Smooth muscle cell (in vitro differentiated cells): ENCODE results near the gene ACSF3. TPM values are rescaled to one million over a fixed set of nuclear protein-coding genes. Genes with fewer than 3 reads are reported as not detected.

ENCODE experiments used
- DNase-seq: peaks from one replicate; lab custom pipeline; 2025; ENCODE audit not compliant: unreplicated experiment; lab: John Stamatoyannopoulos, UW
- H2AFZ ChIP-seq: fragments of 200-600 bp; sonication (generic); 2 replicates; pipeline ENCODE4 v1.6.0; 2016; ENCODE audit warnings: antibody characterized with exemption, low read depth, mild to moderate bottlenecking
- H3F3A ChIP-seq: fragments of 200-600 bp; sonication (generic); 2 replicates; pipeline ENCODE4 v1.6.0; 2017; ENCODE audit warnings: antibody characterized with exemption, low read depth
- H3K27ac ChIP-seq: fragments of 200-600 bp; sonication (generic); 2 replicates; pipeline ENCODE4 v1.5.1; 2016; ENCODE audit warnings: low read depth, mild to moderate bottlenecking
- H3K27me3 ChIP-seq: fragments of 200-600 bp; sonication (generic); 2 replicates; pipeline ENCODE4 v1.6.1; 2016; ENCODE audit warnings: low read depth, mild to moderate bottlenecking
- H3K36me3 ChIP-seq: fragments of 200-600 bp; sonication (generic); 2 replicates; pipeline ENCODE4 v1.5.1; 2016; ENCODE audit warnings: low read depth
- H3K4me1 ChIP-seq: fragments of 200-600 bp; sonication (generic); 2 replicates; pipeline ENCODE4 v1.5.1; 2016; ENCODE audit warnings: low read depth
- H3K4me2 ChIP-seq: fragments of 200-600 bp; sonication (generic); 2 replicates; pipeline ENCODE4 v1.6.0; 2016; ENCODE audit warnings: mild to moderate bottlenecking
- H3K4me3 ChIP-seq: fragments of 200-600 bp; sonication (generic); 2 replicates; pipeline ENCODE4 v1.5.1; 2016; ENCODE audit warnings: mild to moderate bottlenecking
- H3K79me2 ChIP-seq: fragments of 200-600 bp; sonication (generic); 2 replicates; pipeline ENCODE4 v1.6.0; 2016; ENCODE audit warnings: low read depth, mild to moderate bottlenecking
- H3K9ac ChIP-seq: fragments of 200-600 bp; sonication (generic); 2 replicates; pipeline ENCODE4 v1.6.0; 2016; ENCODE audit warnings: low read depth
- H3K9me3 ChIP-seq: fragments of 200-600 bp; sonication (generic); replicated peaks from 2 replicates; pipeline ENCODE4 v1.5.1; 2016; ENCODE audit warnings: low read depth
- H4K20me1 ChIP-seq: fragments of 200-600 bp; sonication (generic); 2 replicates; pipeline ENCODE4 v1.6.0; 2016; ENCODE audit warnings: low read depth
- WGBS: methylation state at CpG from one replicate; pipeline ENCODE4 v1.1.7; 2016; ENCODE audit warnings: low lambda C conversion rate; 5-methylcytosine and 5-hydroxymethylcytosine counted together
- polyA plus RNA-seq: library from polyadenylated mRNA; unstranded; fragments of >200 nt; fragmentation: Nextera tagmentation; extraction: Ambion mirVana; gene quantifications from 2 replicates; pipeline ENCODE4 v1.2.1, GENCODE V29; 2016
- total RNA-seq: library from RNA; depleted of rRNA; stranded (reverse); fragments of >200 nt; gene quantifications from 2 replicates; pipeline ENCODE4 v1.2.3, GENCODE V29; 2014
- TF ChIP-seq, protein P1 (sequence below): fragments of 200-600 bp; sonication (generic); IDR thresholded peaks from 2 replicates; pipeline ENCODE4 v1.5.1; 2017; ENCODE audit warnings: borderline replicate concordance, mild to moderate bottlenecking, antibody characterized with exemption; ENCODE audit not compliant: insufficient read depth, poor library complexity, severe bottlenecking

The ACSF3 gene
- total and polyA plus RNA-seq, 2 experiments from 2014 or later = 13.6 to 15.1 TPM

DNA sequence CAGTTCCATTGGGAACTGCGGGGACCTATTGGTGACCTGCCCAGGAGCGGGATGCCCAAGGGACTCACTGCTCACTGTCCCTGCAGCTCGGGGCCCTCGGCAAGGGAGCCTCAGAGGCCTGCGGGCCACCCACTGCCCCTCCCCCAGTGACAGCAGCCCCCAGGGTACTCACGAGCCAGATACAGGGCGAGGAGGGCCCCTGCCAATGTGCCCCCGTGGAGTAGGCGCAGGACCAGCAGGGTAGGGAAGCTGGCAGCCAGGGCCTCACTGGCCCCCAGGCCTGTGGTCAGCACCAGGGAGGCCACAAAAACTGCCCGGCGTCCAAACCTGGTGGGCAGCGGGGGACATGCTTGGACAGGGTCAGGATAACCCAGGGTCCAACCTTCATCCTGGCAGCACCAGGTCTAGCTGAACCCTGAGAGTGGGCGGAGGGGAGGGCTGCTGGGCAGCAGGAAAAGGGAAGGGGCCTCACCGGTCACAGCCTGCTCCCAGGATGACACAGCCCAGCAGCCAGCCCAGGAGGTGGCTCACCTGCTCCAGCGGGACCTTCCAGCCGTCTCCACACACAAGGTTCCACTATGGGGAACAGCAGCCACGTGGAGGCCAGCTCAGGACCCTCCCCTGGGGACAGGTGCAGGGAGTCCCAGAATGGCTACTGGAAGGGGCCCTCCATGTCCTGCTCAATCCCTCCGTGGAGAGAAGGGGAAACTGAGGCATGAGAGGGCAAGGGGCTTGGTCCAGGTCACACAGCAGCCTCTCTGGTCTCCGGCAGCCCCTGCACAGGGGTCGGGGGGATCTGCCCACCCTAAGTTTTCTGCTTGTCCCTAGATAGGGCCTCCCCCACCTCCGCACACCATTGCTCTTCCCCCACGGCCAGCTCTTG lies 105.8 kb downstream of the ACSF3 start:
- Histone ChIP-seq H3K9ac (no peak overlapping the region), H2AFZ (no peak overlapping the region), H3K4me3 (no peak overlapping the region), H3K9me3 (no peaks in the 10 kb centered on the region), H3K27ac (no peak overlapping the region), H3K27me3 (peaks cover 59% of the 10 kb centered on the region), H4K20me1 (no peaks in the 10 kb centered on the region), H3F3A (no peaks in the 10 kb centered on the region), H3K79me2 (no peaks in the 10 kb centered on the region), H3K4me1 (no peaks in the 10 kb centered on the region), H3K4me2 (no peak overlapping the region), H3K36me3 (no peaks in the 10 kb centered on the region)
- 85% methylated on average over 22 of the region's 22 CpGs for WGBS
- TF ChIP-seq, protein P1, sequence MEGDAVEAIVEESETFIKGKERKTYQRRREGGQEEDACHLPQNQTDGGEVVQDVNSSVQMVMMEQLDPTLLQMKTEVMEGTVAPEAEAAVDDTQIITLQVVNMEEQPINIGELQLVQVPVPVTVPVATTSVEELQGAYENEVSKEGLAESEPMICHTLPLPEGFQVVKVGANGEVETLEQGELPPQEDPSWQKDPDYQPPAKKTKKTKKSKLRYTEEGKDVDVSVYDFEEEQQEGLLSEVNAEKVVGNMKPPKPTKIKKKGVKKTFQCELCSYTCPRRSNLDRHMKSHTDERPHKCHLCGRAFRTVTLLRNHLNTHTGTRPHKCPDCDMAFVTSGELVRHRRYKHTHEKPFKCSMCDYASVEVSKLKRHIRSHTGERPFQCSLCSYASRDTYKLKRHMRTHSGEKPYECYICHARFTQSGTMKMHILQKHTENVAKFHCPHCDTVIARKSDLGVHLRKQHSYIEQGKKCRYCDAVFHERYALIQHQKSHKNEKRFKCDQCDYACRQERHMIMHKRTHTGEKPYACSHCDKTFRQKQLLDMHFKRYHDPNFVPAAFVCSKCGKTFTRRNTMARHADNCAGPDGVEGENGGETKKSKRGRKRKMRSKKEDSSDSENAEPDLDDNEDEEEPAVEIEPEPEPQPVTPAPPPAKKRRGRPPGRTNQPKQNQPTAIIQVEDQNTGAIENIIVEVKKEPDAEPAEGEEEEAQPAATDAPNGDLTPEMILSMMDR = no peak
- no peak for DNase-seq

DNA sequence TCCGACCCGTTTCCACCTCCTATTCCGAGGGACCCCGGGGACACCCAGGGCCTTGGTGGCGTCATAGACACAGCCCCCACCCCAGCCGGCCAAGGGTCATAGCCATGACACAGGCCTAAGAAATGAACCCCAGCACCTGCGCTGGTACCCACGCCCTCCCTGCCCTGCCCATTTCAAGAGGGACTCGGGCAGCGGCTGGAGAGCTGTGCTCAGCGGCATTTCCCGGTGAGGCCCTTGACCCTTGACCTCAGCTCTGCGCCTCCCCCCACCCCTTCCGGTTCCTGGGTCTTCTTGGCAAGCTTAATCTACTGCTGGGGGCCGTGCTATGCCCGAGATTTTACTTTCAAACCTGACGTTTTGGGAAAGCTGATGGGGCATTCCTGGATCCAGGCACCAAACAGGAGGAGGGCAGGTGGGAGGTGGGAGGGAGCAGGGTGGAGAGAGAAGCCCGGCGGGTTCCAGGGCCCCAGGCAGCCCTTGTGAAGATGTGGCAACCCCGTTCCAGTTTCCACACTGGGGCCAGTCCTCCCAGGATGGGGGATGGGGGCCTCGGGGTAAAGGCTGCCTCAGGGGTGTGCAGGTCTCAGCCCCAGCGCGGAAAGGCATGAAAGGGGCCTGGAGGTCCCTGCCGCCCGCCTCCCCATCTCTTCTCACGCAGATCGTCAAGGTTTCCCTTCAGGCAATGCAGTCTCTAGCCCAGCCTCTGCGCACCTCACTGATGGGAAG lies 106.6 kb downstream of the ACSF3 start, which contains the start of gene SLC22A31:
Gene SLC22A31 (minus strand): TSS at position 414 of the 726 bp plus-strand sequence. CDS start 36 bp downstream, at position 378.
- Histone ChIP-seq H3K79me2 (no peaks in the 10 kb centered on the region), H2AFZ (no peak within 1 kb of the TSS), H3K9me3 (no peaks in the 10 kb centered on the region), H3K4me1 (no peaks in the 10 kb centered on the region), H3K27ac (no peak within 1 kb of the TSS), H3K27me3 (peaks cover 65% of the 10 kb centered on the region), H4K20me1 (no peaks in the 10 kb centered on the region), H3K36me3 (no peaks in the 10 kb centered on the region), H3K9ac (no peak within 1 kb of the TSS), H3K4me3 (peak within 1 kb of the TSS; percentile 16), H3F3A (no peaks in the 10 kb centered on the region), H3K4me2 (peak within 1 kb of the TSS; percentile 78)
- 37% methylated on average over 27 of the region's 28 CpGs for WGBS
- TF ChIP-seq, protein P1 = no peak
- DNase-seq = no peak

DNA sequence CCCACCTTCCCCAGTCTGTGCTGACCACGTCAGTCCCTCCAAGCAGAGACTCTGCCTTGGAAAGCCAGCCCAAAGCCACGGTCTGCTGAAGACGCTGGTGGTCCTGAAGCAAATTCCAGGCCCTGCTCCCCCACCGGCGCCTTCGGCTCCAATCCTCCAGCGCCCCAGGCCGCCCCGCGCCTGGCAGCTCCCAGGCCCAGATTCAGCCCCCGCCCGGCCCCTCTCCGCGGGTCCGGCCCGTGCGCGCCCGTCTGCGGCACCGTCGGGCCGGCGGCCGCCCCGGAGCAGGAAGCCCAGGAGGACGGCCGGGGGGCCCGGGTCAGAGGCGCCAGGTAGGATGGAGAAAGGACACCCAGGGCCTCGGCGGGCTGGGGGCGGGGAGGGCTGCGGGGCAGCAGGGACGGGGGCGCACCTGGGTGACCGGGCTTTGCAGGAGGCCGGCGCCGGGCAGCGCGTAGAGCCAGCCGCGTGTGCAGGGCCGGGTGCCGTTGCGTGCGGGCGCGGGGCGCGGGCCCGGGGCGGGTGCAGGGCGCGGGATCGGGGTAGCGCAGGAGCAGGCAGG lies 107.3 kb downstream of the ACSF3 start:
- Histone ChIP-seq H3K9ac (no peak overlapping the region), H3K27me3 (peaks cover 69% of the 10 kb centered on the region), H3K9me3 (no peaks in the 10 kb centered on the region), H2AFZ (no peak overlapping the region), H3K4me2 (peak overlapping the region; percentile 48), H3K36me3 (no peaks in the 10 kb centered on the region), H4K20me1 (no peaks in the 10 kb centered on the region), H3F3A (no peaks in the 10 kb centered on the region), H3K79me2 (no peaks in the 10 kb centered on the region), H3K27ac (no peak overlapping the region), H3K4me1 (no peaks in the 10 kb centered on the region), H3K4me3 (no peak overlapping the region)
- TF ChIP-seq, protein P1 = no peak
- 5% methylated on average over 28 of the region's 58 CpGs for WGBS
- DNase-seq = no peak
